Measurements from ENCODE around the gene ZCCHC14.

GRCh38 chr16:87414251-87414680 lies 78.6 kb downstream of the ZCCHC14 start:
- TF ChIP-seq CTCF (IDR thresholded peaks at IDR 0.05) (no peak), POLR2A (IDR thresholded peaks at IDR 0.05) (no peak)
